Measurements from ENCODE around the gene PTPRO.

PTPRO gene

DNA sequence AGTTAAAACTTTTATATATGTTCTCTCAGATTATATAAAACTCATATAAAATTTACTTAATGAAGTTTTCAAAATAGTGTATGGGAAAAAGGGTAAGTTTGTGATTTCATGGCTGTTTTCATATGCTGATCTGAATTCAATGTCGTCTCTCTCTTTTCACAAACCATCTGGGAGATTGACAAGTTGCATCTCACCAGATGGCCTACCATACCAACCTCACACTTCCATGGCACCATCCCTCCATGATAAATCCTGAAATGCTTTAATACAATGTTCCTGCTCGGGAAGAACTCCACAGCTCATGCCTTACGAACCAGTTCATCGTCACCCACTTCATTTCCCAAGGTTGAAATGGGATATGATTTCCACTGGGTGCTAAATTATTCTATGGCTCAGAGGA lies 22.3 kb downstream of the PTPRO start:
- TF ChIP-seq, protein P1, sequence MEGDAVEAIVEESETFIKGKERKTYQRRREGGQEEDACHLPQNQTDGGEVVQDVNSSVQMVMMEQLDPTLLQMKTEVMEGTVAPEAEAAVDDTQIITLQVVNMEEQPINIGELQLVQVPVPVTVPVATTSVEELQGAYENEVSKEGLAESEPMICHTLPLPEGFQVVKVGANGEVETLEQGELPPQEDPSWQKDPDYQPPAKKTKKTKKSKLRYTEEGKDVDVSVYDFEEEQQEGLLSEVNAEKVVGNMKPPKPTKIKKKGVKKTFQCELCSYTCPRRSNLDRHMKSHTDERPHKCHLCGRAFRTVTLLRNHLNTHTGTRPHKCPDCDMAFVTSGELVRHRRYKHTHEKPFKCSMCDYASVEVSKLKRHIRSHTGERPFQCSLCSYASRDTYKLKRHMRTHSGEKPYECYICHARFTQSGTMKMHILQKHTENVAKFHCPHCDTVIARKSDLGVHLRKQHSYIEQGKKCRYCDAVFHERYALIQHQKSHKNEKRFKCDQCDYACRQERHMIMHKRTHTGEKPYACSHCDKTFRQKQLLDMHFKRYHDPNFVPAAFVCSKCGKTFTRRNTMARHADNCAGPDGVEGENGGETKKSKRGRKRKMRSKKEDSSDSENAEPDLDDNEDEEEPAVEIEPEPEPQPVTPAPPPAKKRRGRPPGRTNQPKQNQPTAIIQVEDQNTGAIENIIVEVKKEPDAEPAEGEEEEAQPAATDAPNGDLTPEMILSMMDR (IDR thresholded peaks at IDR 0.05; ENCODE audit: low read depth, low read length) = no peak
- DNase-seq (ENCODE audit: extremely low read depth, low read depth) = no peak

DNA sequence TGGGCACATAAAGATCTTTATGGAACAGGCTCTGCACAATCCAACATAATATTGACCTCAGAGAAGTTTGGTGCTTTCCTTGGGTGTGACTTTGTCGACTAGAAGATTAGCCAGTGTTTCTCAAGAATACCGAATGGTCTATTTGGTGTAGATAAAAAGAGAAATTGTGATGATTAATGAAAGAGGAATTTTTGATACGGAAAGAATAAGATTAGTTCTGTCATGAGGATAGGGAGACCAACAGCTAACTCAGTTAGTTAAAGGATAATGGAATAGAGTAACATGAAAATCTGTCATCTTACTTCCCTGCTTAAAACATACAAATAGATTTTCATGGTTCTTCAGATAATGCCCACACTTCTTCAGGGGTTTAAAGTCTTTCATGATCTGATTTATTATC lies 24.2 kb downstream of the PTPRO start:
- TF ChIP-seq, protein P1 (IDR thresholded peaks at IDR 0.05; ENCODE audit: low read depth, low read length) = no peak
- DNase-seq (ENCODE audit: extremely low read depth, low read depth) = no peak

DNA sequence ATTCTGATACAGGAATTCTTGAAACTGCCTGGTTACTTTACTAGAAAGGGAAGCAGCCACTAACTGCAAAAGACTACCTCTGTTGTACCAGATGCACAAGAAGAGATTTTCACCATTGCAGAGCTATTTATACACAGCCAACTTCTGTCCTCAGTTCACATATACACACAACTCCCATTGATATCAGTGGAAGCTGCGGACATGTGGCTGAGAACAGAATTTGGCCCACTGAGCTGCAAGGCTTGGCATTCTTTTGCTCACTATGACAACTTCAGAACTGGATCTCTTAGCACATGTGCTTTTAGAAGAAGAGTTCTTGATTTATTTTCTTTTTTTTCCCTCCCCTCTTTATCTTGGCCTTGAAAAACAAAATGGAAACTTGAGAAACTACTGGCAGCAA lies 28.3 kb downstream of the PTPRO start:
- TF ChIP-seq, protein P1 (IDR thresholded peaks at IDR 0.05; ENCODE audit: low read depth, low read length) = no peak
- DNase-seq (ENCODE audit: extremely low read depth, low read depth) = no peak

DNA sequence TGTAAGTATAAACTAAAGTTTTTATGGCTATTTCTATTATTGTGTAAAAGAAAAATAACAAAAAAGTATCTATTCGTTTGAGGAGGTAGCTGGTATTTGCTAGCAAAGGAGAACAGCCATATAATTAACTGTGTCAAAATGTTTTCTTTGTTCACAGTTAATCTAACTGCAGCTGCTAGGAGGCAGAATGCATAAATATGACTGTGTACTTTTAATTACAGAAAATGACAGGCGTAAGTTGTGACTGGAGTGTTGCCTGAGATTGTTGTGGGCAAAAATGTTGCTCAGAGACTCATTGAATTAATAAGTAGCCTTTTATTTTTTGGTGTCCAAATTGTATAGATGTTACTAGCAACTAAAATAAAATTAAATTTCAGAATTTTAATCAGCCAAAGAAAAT lies 33.5 kb downstream of the PTPRO start:
- DNase-seq (ENCODE audit: extremely low read depth, low read depth) = no peak
- TF ChIP-seq, protein P1 (IDR thresholded peaks at IDR 0.05; ENCODE audit: low read depth, low read length) = no peak

DNA sequence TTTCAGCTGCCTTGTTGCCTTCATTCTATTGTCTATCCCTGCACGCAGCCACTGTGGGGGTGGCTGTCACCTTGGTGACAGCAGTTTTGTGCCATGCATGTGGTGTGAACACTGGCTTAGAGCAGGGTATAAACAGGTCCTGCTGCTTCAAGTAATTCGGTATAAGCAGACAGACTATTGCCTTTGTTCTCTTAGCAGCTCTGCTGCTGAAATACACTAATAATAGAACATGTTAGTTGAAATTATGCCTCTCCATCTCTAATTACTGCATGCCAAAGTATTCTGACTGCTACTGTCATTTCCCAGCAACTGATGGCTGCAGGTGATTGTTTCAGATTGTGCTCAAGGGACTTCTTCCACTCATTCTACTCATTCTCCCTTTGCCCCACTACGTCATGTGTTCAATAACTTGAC lies 34.6 kb downstream of the PTPRO start:
- no peak for DNase-seq (ENCODE audit: extremely low read depth, low read depth)
- TF ChIP-seq, protein P1 (IDR thresholded peaks at IDR 0.05; ENCODE audit: low read depth, low read length) = no peak

DNA sequence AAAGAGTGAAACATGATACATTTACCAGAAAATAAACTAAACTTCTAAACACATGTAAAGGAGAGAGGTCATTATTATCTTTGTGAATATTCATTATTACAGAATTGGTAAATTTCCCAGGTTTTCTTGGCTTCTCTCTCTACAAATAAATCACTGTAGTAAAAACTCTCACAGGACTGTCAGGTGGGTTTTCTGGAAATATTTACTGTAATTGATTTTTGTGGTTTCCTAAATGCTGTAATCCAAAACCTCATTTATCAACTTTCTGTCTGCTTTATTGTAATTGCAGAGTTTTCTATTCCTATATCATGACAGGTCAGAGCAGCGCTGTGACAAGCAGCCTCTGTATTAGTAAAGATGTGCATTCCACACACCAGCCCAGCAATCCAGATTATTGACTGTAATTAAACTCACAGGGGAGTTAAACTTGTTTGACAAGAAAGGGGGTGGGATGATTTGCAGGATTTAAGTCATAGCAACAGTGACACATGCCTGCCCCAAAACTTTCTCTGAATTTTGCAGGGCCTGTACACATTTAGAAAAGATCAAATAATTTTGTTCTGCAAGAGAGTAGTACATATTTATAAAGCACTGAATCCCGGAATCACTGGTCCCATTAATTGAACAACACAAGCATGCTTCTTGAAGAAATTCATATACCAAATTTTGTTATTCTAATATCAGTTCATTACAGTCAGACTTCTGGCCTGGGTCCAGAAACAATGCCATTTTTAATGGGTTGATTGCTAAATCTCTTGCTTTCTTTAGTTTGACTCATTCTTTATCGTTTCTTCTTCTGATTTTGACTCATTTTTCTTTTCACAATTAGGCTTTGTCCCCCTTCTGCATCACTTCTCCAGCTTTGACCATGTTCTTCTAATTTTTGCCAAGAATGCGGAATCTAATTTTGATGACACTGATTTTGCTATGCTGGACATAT lies 42.2 kb downstream of the PTPRO start:
- DNase-seq (ENCODE audit: extremely low read depth, low read depth) = no peak
- TF ChIP-seq, protein P1 (IDR thresholded peaks at IDR 0.05; ENCODE audit: low read depth, low read length) = no peak

DNA sequence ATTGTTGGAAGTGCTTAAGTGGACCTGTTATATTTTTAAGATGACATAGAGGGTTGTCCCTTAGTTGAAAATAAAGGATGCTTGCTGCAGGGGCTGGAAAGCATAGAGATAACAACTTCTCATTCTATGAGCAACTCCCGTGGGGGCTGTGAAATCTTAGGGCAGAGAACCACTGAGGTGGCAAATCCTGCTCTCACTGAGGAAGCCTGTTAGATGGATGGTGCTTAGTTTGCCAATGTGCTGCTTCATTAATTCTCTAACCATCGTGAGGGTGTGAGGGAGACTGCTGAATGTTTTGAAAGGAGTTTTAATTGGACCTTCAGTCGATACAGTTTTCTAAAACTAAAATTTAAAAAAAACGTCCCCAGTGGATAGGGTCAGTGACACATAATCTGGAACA lies 46.5 kb downstream of the PTPRO start:
- TF ChIP-seq, protein P1 (IDR thresholded peaks at IDR 0.05; ENCODE audit: low read depth, low read length) = no peak
- DNase-seq (ENCODE audit: extremely low read depth, low read depth) = no peak
